Measurements from ENCODE around the gene HMGB4.

DNA sequence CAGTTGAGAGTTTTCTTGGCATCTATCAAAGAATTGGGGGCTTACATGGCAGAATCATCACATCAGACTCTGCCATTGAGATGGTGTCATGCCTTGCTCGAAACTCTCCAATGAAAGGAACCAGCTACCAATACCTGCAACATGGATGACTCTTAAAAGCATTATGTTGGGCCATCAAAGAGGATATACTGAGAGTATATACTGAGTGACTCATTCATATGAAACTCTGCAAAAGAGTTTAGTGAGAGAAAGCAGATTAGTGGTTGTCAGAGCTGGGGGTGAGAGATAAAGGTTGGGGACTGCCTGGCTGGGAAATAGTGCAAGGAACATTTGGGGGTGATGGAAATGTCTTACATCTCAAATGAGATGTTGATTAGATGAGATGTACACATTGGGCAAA is 14.7 kb upstream of the HMGB4 start:
- TF ChIP-seq POLR2A (IDR thresholded peaks at IDR 0.05), result no peak
- no peak for TF ChIP-seq CTCF (IDR thresholded peaks at IDR 0.05)
- no peak for TF ChIP-seq POLR2AphosphoS5 (IDR thresholded peaks at IDR 0.05)
- no peak for TF ChIP-seq EP300 (IDR thresholded peaks at IDR 0.05)
